Activated T-cell treated with anti-CD3 and anti-CD28 coated beads, Interleukin-2, amount 50 U/mL, for 4 hours (primary cell): ENCODE data around the gene SERPINB1. TPM values are rescaled to one million over a fixed set of nuclear protein-coding genes. Genes with fewer than 3 reads are reported as not detected.
"Not testable (repeated sequence)": the region's sequence is repeated elsewhere in the genome, so short reads cannot be mapped to it uniquely, and the experiment has no call there.

Source experiments
- ATAC-seq, 2 donors: fragments of 200-7000 bp; cut with Tn5 transposase; one replicate each; pipeline ENCODE4 v1.10.0; 2021
- DNase-seq: peaks from one replicate; pipeline ENCODE4 v3.0.0-alpha.2; 2020
- H3K27me3 Mint-ChIP-seq: one replicate; pipeline ENCODE4 v1.8.0; 2021; ENCODE audit warnings: low read depth, mixed read lengths
- H3K36me3 Mint-ChIP-seq: one replicate; pipeline ENCODE4 v1.8.0; 2022; ENCODE audit warnings: mixed read lengths; ENCODE audit not compliant: insufficient read depth
- H3K4me1 Mint-ChIP-seq: one replicate; pipeline ENCODE4 v1.8.0; 2021; ENCODE audit warnings: low read depth, mixed read lengths
- H3K4me3 Mint-ChIP-seq: one replicate; pipeline ENCODE4 v1.8.0; 2021; ENCODE audit warnings: mild to moderate bottlenecking, moderate library complexity, mixed read lengths
- H3K9me3 Mint-ChIP-seq: one replicate; pipeline ENCODE4 v1.8.0; 2021; ENCODE audit warnings: mixed read lengths
- total RNA-seq, 3 donors: library from RNA; stranded (reverse); gene quantifications; one replicate each; pipeline ENCODE4 v1.2.1, GENCODE V29; 2021

SERPINB1 gene
- total RNA-seq, 3 donors from 2014 or later = 16.7 to 19.3 (median 18.0) TPM

GRCh38 chr6:2872423-2873358 lies 31.0 kb upstream of the SERPINB1 start:
- no peaks in the 10 kb centered on the region for H3K27me3 Mint-ChIP-seq
- no peak overlapping the region for H3K4me3 Mint-ChIP-seq
- H3K9me3 Mint-ChIP-seq = no peaks in the 10 kb centered on the region
- no peak for ATAC-seq
- no peak for DNase-seq
- peaks cover 60% of the 10 kb centered on the region for H3K4me1 Mint-ChIP-seq
- H3K36me3 Mint-ChIP-seq = no peaks in the 10 kb centered on the region

- peaks cover 54% of the 10 kb centered on the region for H3K4me1 Mint-ChIP-seq
- DNase-seq = no peak
- H3K36me3 Mint-ChIP-seq = no peaks in the 10 kb centered on the region
- no peak for ATAC-seq
- H3K4me3 Mint-ChIP-seq = no peak overlapping the region
- no peaks in the 10 kb centered on the region for H3K27me3 Mint-ChIP-seq
- H3K9me3 Mint-ChIP-seq = no peaks in the 10 kb centered on the region
Observed at GRCh38 chr6:2871953-2872352, 30.3 kb upstream of the SERPINB1 start.

DNA sequence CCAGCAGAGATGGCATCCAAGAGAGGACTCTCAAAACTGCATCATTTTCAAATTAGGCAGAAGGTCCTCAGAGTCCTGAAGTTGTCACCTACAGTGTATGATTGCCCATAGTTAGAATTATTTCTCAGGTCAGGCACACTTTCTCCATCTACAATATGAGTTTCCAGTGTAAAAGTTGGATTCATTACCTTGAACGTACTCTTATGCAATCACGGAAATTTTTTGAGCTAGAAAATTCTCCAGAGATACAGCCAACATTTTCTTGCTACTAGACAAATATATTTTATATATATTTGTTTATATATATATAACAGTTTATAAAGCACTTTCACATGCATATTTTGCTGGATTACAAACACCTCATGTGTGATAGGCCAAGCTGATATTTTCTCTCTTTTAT lies 29.4 kb upstream of the SERPINB1 start:
- Mint-ChIP-seq H3K36me3 (no peaks in the 10 kb centered on the region), H3K4me3 (no peak overlapping the region), H3K27me3 (no peaks in the 10 kb centered on the region), H3K9me3 (no peaks in the 10 kb centered on the region), H3K4me1 (peaks cover 54% of the 10 kb centered on the region)
- DNase-seq (no peak), ATAC-seq (no peak)

- no peak overlapping the region for H3K4me3 Mint-ChIP-seq
- H3K27me3 Mint-ChIP-seq = no peaks in the 10 kb centered on the region
- H3K36me3 Mint-ChIP-seq = no peaks in the 10 kb centered on the region
- ATAC-seq = no peak
- no peak for DNase-seq
- no peaks in the 10 kb centered on the region for H3K9me3 Mint-ChIP-seq
- H3K4me1 Mint-ChIP-seq = peaks cover 59% of the 10 kb centered on the region
Observed at GRCh38 chr6:2870046-2870636, 28.5 kb upstream of the SERPINB1 start.

DNA sequence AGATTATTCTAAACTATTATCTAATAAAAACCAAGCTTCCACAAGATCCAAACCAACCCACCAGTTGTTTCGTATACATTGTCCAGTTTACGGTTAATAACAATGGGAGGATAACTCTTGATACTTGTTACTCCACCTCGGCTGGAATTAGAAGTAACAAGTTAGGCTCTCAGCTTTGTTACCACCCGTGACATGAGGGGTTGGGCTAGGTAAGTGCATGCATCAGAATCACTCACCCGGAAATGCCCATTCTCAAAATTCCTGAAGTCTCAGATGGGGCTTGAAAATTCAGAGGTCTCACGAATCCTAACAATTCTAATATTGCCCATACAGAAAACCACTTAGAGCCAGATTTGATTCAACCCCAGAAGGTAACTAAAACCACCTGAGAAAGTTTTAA lies 27.0 kb upstream of the SERPINB1 start:
- H3K4me1 Mint-ChIP-seq = peaks cover 55% of the 10 kb centered on the region
- H3K27me3 Mint-ChIP-seq = no peaks in the 10 kb centered on the region
- no peak for DNase-seq
- peak in 1 of 2 donors; percentile 32 for ATAC-seq
- H3K9me3 Mint-ChIP-seq = no peaks in the 10 kb centered on the region
- H3K36me3 Mint-ChIP-seq = no peaks in the 10 kb centered on the region
- no peak overlapping the region for H3K4me3 Mint-ChIP-seq

DNA sequence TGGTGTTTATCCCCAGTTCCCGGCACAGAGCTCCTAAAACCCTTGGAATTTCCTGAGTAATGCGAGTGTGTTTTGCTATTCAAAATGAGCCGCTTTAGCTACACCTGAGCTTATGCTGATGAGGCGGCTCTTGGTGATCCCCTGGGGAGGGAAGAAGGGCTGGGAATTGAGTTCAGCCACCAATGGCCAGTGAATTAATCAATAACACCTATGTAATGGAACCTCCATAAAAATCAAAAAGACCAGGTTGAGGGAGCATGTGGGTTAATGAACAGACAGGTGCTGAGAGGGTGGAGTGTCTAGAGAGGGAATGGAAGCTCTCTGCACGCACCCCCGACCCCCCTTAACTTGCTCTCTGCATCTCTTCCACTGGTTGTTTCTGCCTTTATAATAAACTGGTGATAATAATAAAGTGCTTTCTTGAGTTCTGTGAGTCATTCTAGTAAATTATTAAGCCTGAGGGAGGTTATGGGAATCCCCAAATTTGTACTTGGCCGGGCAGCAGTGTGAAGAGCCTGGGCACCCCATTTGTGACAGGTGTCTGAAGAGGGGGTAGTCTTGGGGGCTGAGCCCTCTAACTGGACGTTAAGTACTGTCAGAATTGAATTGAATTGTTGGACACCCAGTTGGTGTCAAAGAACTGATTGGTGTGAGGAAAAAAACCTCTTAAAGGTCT lies 24.6 kb upstream of the SERPINB1 start:
- Mint-ChIP-seq H3K4me3 (no peak overlapping the region), H3K36me3 (peaks cover under 1% of the 10 kb centered on the region), H3K9me3 (no peaks in the 10 kb centered on the region), H3K4me1 (peaks cover 63% of the 10 kb centered on the region), H3K27me3 (no peaks in the 10 kb centered on the region)
- DNase-seq (no peak), ATAC-seq (no peak)

GRCh38 chr6:2865694-2866151 lies 24.1 kb upstream of the SERPINB1 start:
- no peak for DNase-seq
- Mint-ChIP-seq H3K36me3 (peaks cover 2% of the 10 kb centered on the region), H3K4me1 (peaks cover 69% of the 10 kb centered on the region), H3K4me3 (no peak overlapping the region), H3K9me3 (no peaks in the 10 kb centered on the region), H3K27me3 (no peaks in the 10 kb centered on the region)
- no peak for ATAC-seq

DNA sequence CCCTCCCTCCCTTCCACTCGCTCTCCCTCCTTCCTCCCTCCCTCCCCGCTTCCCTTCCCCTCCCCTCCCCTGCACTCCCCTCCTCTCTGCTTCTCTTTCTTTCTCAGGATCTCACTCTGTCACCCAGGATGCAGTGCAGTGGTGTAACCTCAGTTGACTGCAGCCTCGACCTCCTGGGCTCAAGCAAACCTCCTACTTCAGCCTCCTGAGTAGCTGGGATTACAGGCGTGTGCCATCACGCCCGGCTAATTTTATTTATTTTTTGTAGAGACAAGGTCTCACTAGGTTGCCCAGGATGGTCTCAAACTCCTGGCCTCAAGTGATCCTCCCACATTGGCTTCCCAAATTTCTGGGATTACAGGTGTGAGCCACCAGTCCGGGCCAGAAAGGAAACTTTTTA lies 23.6 kb upstream of the SERPINB1 start:
- ATAC-seq = no peak
- Mint-ChIP-seq H3K4me1 (peaks cover 74% of the 10 kb centered on the region), H3K27me3 (no peaks in the 10 kb centered on the region), H3K36me3 (peaks cover 2% of the 10 kb centered on the region), H3K9me3 (no peaks in the 10 kb centered on the region), H3K4me3 (no peak overlapping the region)
- no peak for DNase-seq

- Mint-ChIP-seq H3K27me3 (no peaks in the 10 kb centered on the region), H3K4me1 (peaks cover 77% of the 10 kb centered on the region), H3K36me3 (peaks cover 2% of the 10 kb centered on the region), H3K9me3 (no peaks in the 10 kb centered on the region), H3K4me3 (no peak overlapping the region)
- no peak for ATAC-seq
- DNase-seq = no peak
Observed at GRCh38 chr6:2863901-2864300, 22.2 kb upstream of the SERPINB1 start.

DNA sequence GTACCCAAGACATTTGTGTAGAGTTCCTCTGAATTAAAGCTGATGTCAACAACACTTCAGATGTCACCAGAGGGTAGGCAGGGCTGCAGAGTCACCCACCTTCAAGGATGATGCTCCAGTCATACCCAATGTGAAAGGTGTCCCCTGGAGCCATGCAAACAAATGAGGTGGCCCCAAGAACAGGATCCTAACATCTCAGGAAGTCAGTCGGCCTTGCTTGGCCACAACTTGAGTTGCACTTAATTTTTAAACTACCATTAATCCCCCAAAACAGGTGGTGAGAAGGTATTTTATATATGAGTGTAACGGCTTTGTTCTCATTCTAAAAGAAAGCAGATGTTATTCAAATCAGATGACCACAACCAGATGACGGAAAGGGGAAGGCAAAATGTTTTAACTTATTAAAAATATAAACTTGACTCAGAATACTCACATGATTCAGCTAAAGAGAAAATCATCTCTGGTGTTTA lies 21.1 kb upstream of the SERPINB1 start:
- ATAC-seq (peak; percentile 64 to 73), DNase-seq (no peak)
- H3K4me1 Mint-ChIP-seq = peaks cover 81% of the 10 kb centered on the region
- no peaks in the 10 kb centered on the region for H3K9me3 Mint-ChIP-seq
- peak overlapping the region; percentile 62 for H3K4me3 Mint-ChIP-seq
- H3K36me3 Mint-ChIP-seq = peaks cover 2% of the 10 kb centered on the region
- H3K27me3 Mint-ChIP-seq = no peaks in the 10 kb centered on the region

- H3K36me3 Mint-ChIP-seq = peaks cover 2% of the 10 kb centered on the region
- DNase-seq = no peak
- H3K4me1 Mint-ChIP-seq = peaks cover 87% of the 10 kb centered on the region
- H3K9me3 Mint-ChIP-seq = no peaks in the 10 kb centered on the region
- ATAC-seq = no peak
- H3K4me3 Mint-ChIP-seq = no peak overlapping the region
- H3K27me3 Mint-ChIP-seq = no peaks in the 10 kb centered on the region
Observed at GRCh38 chr6:2861822-2862164, 20.1 kb upstream of the SERPINB1 start.

- peaks cover 87% of the 10 kb centered on the region for H3K4me1 Mint-ChIP-seq
- H3K36me3 Mint-ChIP-seq = peaks cover 2% of the 10 kb centered on the region
- ATAC-seq (peak; percentile 27 to 29), DNase-seq (no peak)
- no peaks in the 10 kb centered on the region for H3K9me3 Mint-ChIP-seq
- H3K27me3 Mint-ChIP-seq = no peaks in the 10 kb centered on the region
- peak overlapping the region; percentile 45 for H3K4me3 Mint-ChIP-seq
Observed at GRCh38 chr6:2861060-2861821, 19.6 kb upstream of the SERPINB1 start.

- H3K36me3 Mint-ChIP-seq, ATAC-seq, H3K27me3 Mint-ChIP-seq, H3K9me3 Mint-ChIP-seq, H3K4me3 Mint-ChIP-seq, DNase-seq: not testable (repeated sequence)
- peaks cover 87% of the 10 kb centered on the region for H3K4me1 Mint-ChIP-seq
Observed at GRCh38 chr6:2860706-2861059, 19.0 kb upstream of the SERPINB1 start.
